ENCODE measurements around the gene MAN1A2.

MAN1A2 gene

DNA sequence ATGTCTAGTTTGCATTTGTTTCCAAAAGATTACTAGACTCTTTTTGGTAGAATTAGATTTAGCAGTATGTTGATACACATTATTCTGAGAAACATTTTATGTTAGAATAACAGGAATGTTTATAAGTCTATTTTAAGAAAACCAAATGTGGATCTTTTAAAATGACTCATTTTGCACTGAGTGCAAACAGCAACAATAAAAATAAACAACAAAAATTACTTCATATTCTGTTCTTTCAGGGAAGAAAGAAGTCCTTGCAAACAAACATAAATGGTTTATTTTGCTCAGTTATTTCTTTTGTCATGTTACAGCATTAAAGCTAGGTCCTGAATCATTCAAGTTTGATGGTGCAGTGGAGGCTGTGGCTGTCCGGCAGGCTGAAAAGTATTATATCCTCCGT, 131.8 kb downstream of the MAN1A2 start:
- no peak for TF ChIP-seq JUND (IDR thresholded peaks at IDR 0.05; ENCODE audit: low read depth)

GRCh38 chr1:117500584-117500983, 133.3 kb downstream of the MAN1A2 start:
- DNase-seq (ENCODE audit: low read depth in 1 of 2, low spot score in 1 of 2), result no peak
- in situ Hi-C loops (cut with HindIII; ENCODE audit: low pct_unique_long_range_greater_than_20kb, low sequenced_read_pairs), result no loop called here
- no peak for TF ChIP-seq JUND (IDR thresholded peaks at IDR 0.05; ENCODE audit: low read depth)

More for the DNA sequence above, 131.8 kb downstream of the MAN1A2 start:
- in situ Hi-C loops (cut with HindIII; ENCODE audit: low pct_unique_long_range_greater_than_20kb, low sequenced_read_pairs), result no loop called here
- DNase-seq (ENCODE audit: low read depth in 1 of 2, low spot score in 1 of 2), result no peak

DNA sequence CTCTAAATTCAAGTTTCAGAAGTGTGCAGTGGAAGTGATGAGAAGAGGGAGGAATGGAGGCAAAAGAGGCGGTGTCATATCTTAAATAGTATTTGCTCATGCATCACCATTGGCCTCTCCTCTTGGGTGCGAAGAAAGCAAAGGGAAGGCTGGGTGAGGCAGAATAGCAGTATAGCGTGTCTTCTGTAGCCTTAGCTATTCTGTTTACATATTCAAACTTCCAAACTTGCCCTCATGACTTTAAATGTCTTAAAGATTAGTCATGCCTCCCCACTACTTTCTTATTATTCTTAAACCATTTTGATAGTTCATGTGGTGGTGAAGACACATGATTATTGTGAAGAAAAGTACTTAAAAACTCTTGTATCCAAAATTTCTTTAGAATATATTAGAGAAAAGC, 134.0 kb downstream of the MAN1A2 start:
- DNase-seq (ENCODE audit: low read depth in 1 of 2, low spot score in 1 of 2), result no peak
- TF ChIP-seq JUND (IDR thresholded peaks at IDR 0.05; ENCODE audit: low read depth), result no peak
- in situ Hi-C loops (cut with HindIII; ENCODE audit: low pct_unique_long_range_greater_than_20kb, low sequenced_read_pairs), result no loop called here

GRCh38 chr1:117511273-117511672, 144.0 kb downstream of the MAN1A2 start:
- in situ Hi-C loops (cut with HindIII; ENCODE audit: low pct_unique_long_range_greater_than_20kb, low sequenced_read_pairs), result no loop called here
- no peak for DNase-seq (ENCODE audit: low read depth in 1 of 2, low spot score in 1 of 2)
- TF ChIP-seq JUND (IDR thresholded peaks at IDR 0.05; ENCODE audit: low read depth), result no peak

GRCh38 chr1:117512728-117513321, 145.6 kb downstream of the MAN1A2 start:
- peak in 1 of 2 experiments; percentile 20 for DNase-seq (ENCODE audit: low read depth in 1 of 2, low spot score in 1 of 2)
- no peak for TF ChIP-seq JUND (IDR thresholded peaks at IDR 0.05; ENCODE audit: low read depth)
- in situ Hi-C loops (cut with HindIII; ENCODE audit: low pct_unique_long_range_greater_than_20kb, low sequenced_read_pairs), result no loop called here

- in situ Hi-C loops (cut with HindIII; ENCODE audit: low pct_unique_long_range_greater_than_20kb, low sequenced_read_pairs), result no loop called here
- no peak for TF ChIP-seq JUND (IDR thresholded peaks at IDR 0.05; ENCODE audit: low read depth)
- no peak for DNase-seq (ENCODE audit: low read depth in 1 of 2, low spot score in 1 of 2)
Observed at GRCh38 chr1:117523111-117523510, 155.9 kb downstream of the MAN1A2 start.

DNA sequence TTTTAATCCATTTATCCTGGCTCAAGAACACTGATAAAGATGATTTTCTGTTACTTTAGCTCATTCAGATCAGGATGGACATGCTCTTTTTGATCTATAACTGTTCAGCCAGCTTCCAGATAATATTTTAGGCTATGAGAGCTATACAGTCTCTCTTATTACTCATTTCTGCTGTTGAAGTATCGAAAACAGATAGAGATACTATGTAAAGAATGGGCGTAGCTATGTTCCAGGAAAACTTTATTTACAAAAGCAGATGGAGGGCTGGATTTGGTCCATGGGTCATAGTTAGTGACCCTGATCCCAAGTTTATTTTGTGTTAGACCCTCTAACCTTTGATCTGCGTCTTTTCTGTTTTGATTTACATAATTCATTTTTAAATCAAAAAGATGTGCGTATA, 159.8 kb downstream of the MAN1A2 start:
- DNase-seq (ENCODE audit: low read depth in 1 of 2, low spot score in 1 of 2), result no peak
- no peak for TF ChIP-seq JUND (IDR thresholded peaks at IDR 0.05; ENCODE audit: low read depth)
- in situ Hi-C loops (cut with HindIII; ENCODE audit: low pct_unique_long_range_greater_than_20kb, low sequenced_read_pairs), result no loop called here

DNA sequence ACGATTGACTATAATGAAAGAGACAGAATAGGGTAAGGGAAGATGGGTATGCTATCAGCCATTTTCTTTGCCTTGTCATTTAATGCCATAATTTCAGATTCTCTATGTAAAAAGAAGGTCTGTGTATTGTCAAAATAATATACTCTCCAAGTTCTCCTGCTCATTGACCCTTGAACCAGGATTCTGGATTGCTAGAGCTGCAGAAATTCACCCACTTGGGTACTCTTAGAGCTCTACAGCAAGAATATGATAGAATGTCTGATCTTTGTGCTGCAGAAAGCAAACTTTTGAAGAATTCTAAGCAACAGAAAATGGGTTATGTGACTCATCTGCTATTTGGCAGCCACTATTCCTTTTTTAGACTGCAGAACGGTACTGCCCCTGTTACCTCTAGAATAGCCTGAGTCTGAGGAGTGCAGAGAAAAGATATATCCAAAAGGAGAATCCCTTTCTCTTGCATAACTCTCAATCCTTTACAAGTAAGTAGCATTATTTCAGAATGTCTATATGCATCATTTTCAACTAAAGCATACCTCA, 160.4 kb downstream of the MAN1A2 start:
- no peak for DNase-seq (ENCODE audit: low read depth in 1 of 2, low spot score in 1 of 2)
- in situ Hi-C loops (cut with HindIII; ENCODE audit: low pct_unique_long_range_greater_than_20kb, low sequenced_read_pairs), result no loop called here
- no peak for TF ChIP-seq JUND (IDR thresholded peaks at IDR 0.05; ENCODE audit: low read depth)

DNA sequence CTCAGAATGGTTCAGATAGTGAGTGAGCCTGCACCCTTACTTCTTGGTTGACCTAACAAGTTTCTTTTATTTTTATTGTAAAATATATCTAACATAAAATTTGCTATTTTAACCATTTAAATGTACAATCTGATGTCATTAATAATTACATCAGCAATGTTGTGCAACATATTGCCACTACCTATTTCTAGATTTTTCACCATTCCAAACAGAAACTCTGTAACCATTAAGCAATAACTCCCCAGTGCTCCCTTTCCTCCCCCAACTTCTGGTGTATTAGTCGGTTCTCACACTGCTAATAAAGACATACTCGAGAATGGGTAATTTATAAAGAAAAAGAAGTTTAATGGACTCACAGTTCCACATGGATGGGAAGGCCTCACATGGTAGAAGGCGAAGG, 162.4 kb downstream of the MAN1A2 start:
- in situ Hi-C loops (cut with HindIII; ENCODE audit: low pct_unique_long_range_greater_than_20kb, low sequenced_read_pairs), result no loop called here
- DNase-seq (ENCODE audit: low read depth in 1 of 2, low spot score in 1 of 2), result no peak
- no peak for TF ChIP-seq JUND (IDR thresholded peaks at IDR 0.05; ENCODE audit: low read depth)

DNA sequence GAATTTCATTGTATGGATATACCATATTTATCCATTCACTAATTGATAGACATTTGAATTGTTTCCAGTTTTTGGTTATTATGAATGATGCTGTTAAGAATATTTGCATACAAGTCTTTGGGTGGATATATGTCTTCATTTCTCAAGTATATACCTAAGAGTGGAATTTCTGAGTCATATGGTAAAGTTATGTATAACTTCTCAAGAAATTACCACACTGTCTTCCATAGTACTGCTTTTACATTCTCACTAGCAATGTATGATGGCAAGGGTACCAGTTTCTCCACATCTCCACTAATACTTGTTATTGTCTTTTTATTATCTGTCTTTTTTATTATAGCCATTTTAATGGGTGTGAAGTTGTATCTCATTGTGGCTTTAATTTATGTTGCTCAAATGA, 164.0 kb downstream of the MAN1A2 start:
- in situ Hi-C loops (cut with HindIII; ENCODE audit: low pct_unique_long_range_greater_than_20kb, low sequenced_read_pairs), result no loop called here
- DNase-seq (ENCODE audit: low read depth in 1 of 2, low spot score in 1 of 2), result no peak
- no peak for TF ChIP-seq JUND (IDR thresholded peaks at IDR 0.05; ENCODE audit: low read depth)

GRCh38 chr1:117534995-117535467, 167.8 kb downstream of the MAN1A2 start:
- TF ChIP-seq JUND (IDR thresholded peaks at IDR 0.05; ENCODE audit: low read depth), result no peak
- in situ Hi-C loops (cut with HindIII; ENCODE audit: low pct_unique_long_range_greater_than_20kb, low sequenced_read_pairs), result no loop called here
- peak; percentile 2 to 64 for DNase-seq (ENCODE audit: low read depth in 1 of 2, low spot score in 1 of 2)

DNA sequence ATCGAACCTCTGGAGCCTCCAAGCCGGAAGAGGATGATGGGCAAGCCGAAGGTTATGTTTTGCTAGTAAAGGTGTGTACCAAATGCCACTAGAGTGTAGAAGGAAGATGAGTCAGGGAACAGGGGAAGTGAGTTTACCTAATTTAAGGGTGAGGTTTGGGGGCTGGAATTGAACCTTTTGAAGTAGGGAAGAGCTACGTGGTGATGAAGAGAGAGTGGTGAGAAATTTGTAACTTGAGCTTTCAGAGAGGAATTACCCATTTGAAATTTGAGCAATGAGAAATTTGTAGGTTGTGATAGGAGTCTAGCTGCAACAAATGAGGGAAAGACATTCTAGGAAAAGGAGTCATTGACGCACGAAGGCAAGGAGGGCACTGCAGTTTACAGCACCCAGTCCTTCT, 168.6 kb downstream of the MAN1A2 start:
- no peak for DNase-seq (ENCODE audit: low read depth in 1 of 2, low spot score in 1 of 2)
- in situ Hi-C loops (cut with HindIII; ENCODE audit: low pct_unique_long_range_greater_than_20kb, low sequenced_read_pairs), result no loop called here
- no peak for TF ChIP-seq JUND (IDR thresholded peaks at IDR 0.05; ENCODE audit: low read depth)

DNA sequence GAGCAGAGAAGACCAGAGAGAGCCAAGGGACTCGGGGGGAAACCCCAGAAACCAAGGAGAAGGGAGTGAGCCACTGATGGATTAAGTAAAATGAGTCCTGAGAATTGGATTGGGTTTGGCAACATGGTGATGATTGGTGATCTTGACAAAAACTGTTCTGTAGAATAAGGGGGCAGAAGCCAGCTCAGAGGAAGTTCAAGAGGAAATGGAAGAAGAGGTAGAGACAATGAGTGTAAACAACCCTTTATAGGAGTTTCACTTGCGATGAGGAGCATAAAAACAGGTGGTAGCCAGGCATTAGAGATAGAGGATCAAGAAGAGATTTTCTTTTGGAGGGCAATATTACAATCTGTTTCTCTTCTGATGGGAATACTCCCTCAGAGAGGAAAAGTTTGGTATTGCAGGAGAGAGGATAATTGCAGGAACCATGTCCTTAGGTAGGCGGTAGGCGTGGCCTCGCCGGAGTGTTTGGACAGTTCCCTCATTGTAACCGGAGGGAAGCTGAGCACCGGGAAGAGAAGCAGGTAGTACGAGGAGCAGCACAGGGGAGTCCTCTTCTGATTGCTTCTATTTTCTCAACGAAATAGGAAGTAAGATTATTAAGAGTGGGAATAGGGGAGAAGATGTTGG, 170.2 kb downstream of the MAN1A2 start:
- TF ChIP-seq JUND (IDR thresholded peaks at IDR 0.05; ENCODE audit: low read depth), result no peak
- peak; percentile 29 to 81 for DNase-seq (ENCODE audit: low read depth in 1 of 2, low spot score in 1 of 2)
- in situ Hi-C loops (cut with HindIII; ENCODE audit: low pct_unique_long_range_greater_than_20kb, low sequenced_read_pairs), result no loop called here

Measured in T47D (cell line).